Stimulated activated CD8-positive, alpha-beta memory T cell treated with anti-CD3 and anti-CD28 coated beads, Interleukin-15, amount 100 ng/mL, for 4 hours (primary cell): ENCODE results near the gene RELL2.

Experiments used
- DNase-seq, 2 donors: peaks; one replicate each; pipeline ENCODE4 v3.0.0-alpha.2; 2020; ENCODE audit warnings: low read depth in 2 of 2

RELL2 gene

GRCh38 chr5:141677415-141677814 is 40.6 kb downstream of the RELL2 start:
- DNase-seq = no peak

GRCh38 chr5:141680178-141680577 is 43.4 kb downstream of the RELL2 start:
- DNase-seq = no peak

- no peak for DNase-seq
These were observed 44.0 kb downstream of the RELL2 start for GRCh38 chr5:141680751-141681201.

- DNase-seq = no peak
These were observed 44.5 kb downstream of the RELL2 start for GRCh38 chr5:141681295-141681694.

GRCh38 chr5:141681695-141682641 is 45.2 kb downstream of the RELL2 start, which contains the start of gene ARAP3:
ARAP3 (minus strand) TSS chr5:141682230; CDS start chr5:141680486, 1,744 bp downstream.
- peak in 1 of 2 donors; percentile 13 for DNase-seq

- no peak for DNase-seq
These were observed 46.9 kb downstream of the RELL2 start for GRCh38 chr5:141683596-141684141.

- no peak for DNase-seq
These were observed 48.8 kb downstream of the RELL2 start for GRCh38 chr5:141685591-141685990.

GRCh38 chr5:141686648-141687416 is 50.0 kb downstream of the RELL2 start:
- DNase-seq = no peak
